GM08714 (cell line): ENCODE results near the gene RGS6.
"Not testable (repeated sequence)": the region's sequence is repeated elsewhere in the genome, so short reads cannot be mapped to it uniquely, and the experiment has no call there.

ENCODE experiments used
- H3K4me3 ChIP-seq: fragments of 200-500 bp; sonication (Bioruptor generic); 2 replicates; pipeline ENCODE4 v1.5.1; 2014; ENCODE audit warnings: mild to moderate bottlenecking, low read length, inconsistent platforms
- ZNF274 ChIP-seq: IDR thresholded peaks from 2 replicates; pipeline ENCODE4 v1.6.1; 2012; ENCODE audit warnings: mild to moderate bottlenecking, low read depth, low read length

Gene RGS6

GRCh38 chr14:71933001-71933587 is 865 bp downstream of the RGS6 start:
- TF ChIP-seq ZNF274: no peak
- H3K4me3 ChIP-seq: peak overlapping the region; percentile 18; the same call in 1 of the 2 replicates

- H3K4me3 ChIP-seq: not testable (repeated sequence)
Observed at GRCh38 chr14:71938273-71938672, 6.0 kb downstream of the RGS6 start.

- not testable (repeated sequence) for H3K4me3 ChIP-seq
Observed at GRCh38 chr14:71939344-71939743, 7.1 kb downstream of the RGS6 start.

- H3K4me3 ChIP-seq: not testable (repeated sequence)
Observed at GRCh38 chr14:71940500-71940899, 8.3 kb downstream of the RGS6 start.

- H3K4me3 ChIP-seq: not testable (repeated sequence)
Observed at GRCh38 chr14:71941616-71942015, 9.4 kb downstream of the RGS6 start.

GRCh38 chr14:71942904-71943694 is 10.9 kb downstream of the RGS6 start:
- no peak overlapping the region for H3K4me3 ChIP-seq
- no peak for TF ChIP-seq ZNF274

GRCh38 chr14:71943695-71944018 is 11.4 kb downstream of the RGS6 start:
- H3K4me3 ChIP-seq: no peak overlapping the region
- no peak for TF ChIP-seq ZNF274

GRCh38 chr14:71947947-71948500 is 15.8 kb downstream of the RGS6 start:
- no peak overlapping the region for H3K4me3 ChIP-seq
- TF ChIP-seq ZNF274: no peak

GRCh38 chr14:71952381-71953363 is 20.4 kb downstream of the RGS6 start:
- TF ChIP-seq ZNF274: no peak
- H3K4me3 ChIP-seq: no peak overlapping the region

GRCh38 chr14:71956920-71957563 is 24.8 kb downstream of the RGS6 start:
- no peak for TF ChIP-seq ZNF274

GRCh38 chr14:71959055-71959454 is 26.8 kb downstream of the RGS6 start:
- H3K4me3 ChIP-seq: no peak overlapping the region
- TF ChIP-seq ZNF274: no peak

More at GRCh38 chr14:71956920-71957563, 24.8 kb downstream of the RGS6 start:
- no peak overlapping the region for H3K4me3 ChIP-seq

- TF ChIP-seq ZNF274: no peak
Observed at GRCh38 chr14:71960494-71961353, 28.5 kb downstream of the RGS6 start.

GRCh38 chr14:71961972-71962371 is 29.7 kb downstream of the RGS6 start:
- TF ChIP-seq ZNF274: no peak
- no peak overlapping the region for H3K4me3 ChIP-seq

More at GRCh38 chr14:71960494-71961353, 28.5 kb downstream of the RGS6 start:
- no peak overlapping the region for H3K4me3 ChIP-seq
